Endothelial cell of umbilical vein (primary cell): Measurements from ENCODE around the gene MACROD2. TPM values are rescaled to one million over a fixed set of nuclear protein-coding genes. Genes with fewer than 3 reads are reported as not detected.

Experiments
- BruUV-seq: library from RNA; stranded (reverse); fragments of 400-500 nt; replicated peaks from 2 replicates; lab custom pipeline; 2021; lab: Mats Ljungman, UMichigan
- CTCF ChIA-PET: fragments of 300-600, 350-600 bp; sonication (Branson Sonifier 250); formaldehyde crosslinking; loops from one replicate; lab custom pipeline; 2021; ENCODE audit warnings: antibody characterized with exemption, inconsistent platforms; lab: Charles Lee
- POLR2A ChIA-PET: fragments of 300-600, 350-600 bp; sonication (Branson Sonifier 250); formaldehyde crosslinking; loops from one replicate; lab custom pipeline; 2021; ENCODE audit warnings: antibody characterized with exemption, inconsistent platforms; lab: Charles Lee
- DNase-seq: peaks from one replicate; pipeline ENCODE4 v3.0.0-alpha.2; 2011; ENCODE audit warnings: low read depth, low spot score
- FAIRE-seq: peaks from 2 replicates; lab custom pipeline; 2011; peaks lifted over from hg19 to GRCh38; lab: Jason Lieb, UNC
- H2AFZ ChIP-seq: 2 replicates; pipeline ENCODE4 v1.6.0; 2012; ENCODE audit warnings: low read depth, low read length, control low read depth, inconsistent platforms
- H3K27ac ChIP-seq: 2 replicates; pipeline ENCODE4 v1.5.1; 2011; ENCODE audit warnings: low read depth, mild to moderate bottlenecking, control low read depth, low read length, moderate library complexity; ENCODE audit not compliant: insufficient read depth
- H3K27me3 ChIP-seq, 2 experiments: 2 replicates each; pipeline versions ENCODE4 v1.6.0 to v1.6.1; 2011; ENCODE audit warnings: low read length in 2 of 2, mixed read lengths in 1 of 2; ENCODE audit not compliant: control insufficient read depth in 2 of 2, insufficient read depth in 2 of 2
- H3K36me3 ChIP-seq, 2 experiments: 2 replicates in 1 of 2; 3 replicates in 1 of 2; pipeline ENCODE4 v1.5.1; 2011; ENCODE audit warnings: low read length in 2 of 2, mild to moderate bottlenecking in 1 of 2, moderate library complexity in 1 of 2; ENCODE audit not compliant: control insufficient read depth in 2 of 2, insufficient read depth in 2 of 2; ENCODE audit errors: extremely low read depth in 1 of 2
- H3K4me1 ChIP-seq: 3 replicates; pipeline ENCODE4 v1.5.1; 2011; ENCODE audit warnings: mild to moderate bottlenecking, low read length; ENCODE audit not compliant: control insufficient read depth, insufficient read depth; ENCODE audit errors: extremely low read depth
- H3K4me2 ChIP-seq: 2 replicates; pipeline ENCODE4 v1.6.1; 2011; ENCODE audit warnings: low read length, control low read depth, mixed read lengths; ENCODE audit not compliant: insufficient read depth
- H3K4me3 ChIP-seq, 3 experiments: fragments of 200-600 bp in 1 of 3; sonication (generic), shearing (Covaris generic) in 1 of 3; replicated peaks in 1 of 3; 2 replicates each; pipeline ENCODE4 v1.5.1; 2011 to 2016; ENCODE audit warnings: control low read depth in 3 of 3, low read length in 3 of 3, mild to moderate bottlenecking in 2 of 3, inconsistent platforms in 1 of 3, low read depth in 1 of 3, moderate library complexity in 1 of 3; ENCODE audit not compliant: insufficient read depth in 1 of 3
- H3K79me2 ChIP-seq: 2 replicates; pipeline ENCODE4 v1.6.0; 2012; ENCODE audit warnings: low read length, inconsistent platforms; ENCODE audit not compliant: control insufficient read depth, insufficient read depth
- H3K9ac ChIP-seq: replicated peaks from 2 replicates; pipeline ENCODE3; 2011; ENCODE audit warnings: low read length, control low read depth; ENCODE audit not compliant: insufficient read depth; ENCODE audit errors: extremely low read depth
- H3K9me1 ChIP-seq: replicated peaks from 3 replicates; pipeline ENCODE4 v1.6.0; 2011; ENCODE audit warnings: mild to moderate bottlenecking, low read length; ENCODE audit not compliant: control insufficient read depth, insufficient read depth; ENCODE audit errors: extremely low read depth
- H3K9me3 ChIP-seq: replicated peaks from 2 replicates; pipeline ENCODE4 v1.5.1; 2012; ENCODE audit warnings: low read length, inconsistent platforms; ENCODE audit not compliant: control insufficient read depth, insufficient read depth
- H4K20me1 ChIP-seq: replicated peaks from 2 replicates; pipeline ENCODE3; 2011; ENCODE audit warnings: mild to moderate bottlenecking, low read length; ENCODE audit not compliant: control insufficient read depth, insufficient read depth; ENCODE audit errors: extremely low read depth
- EZH2 ChIP-seq: IDR thresholded peaks from 2 replicates; pipeline ENCODE4 v1.6.1; 2012; ENCODE audit warnings: borderline replicate concordance, low read depth, mild to moderate bottlenecking, moderate library complexity, low read length, inconsistent platforms; ENCODE audit not compliant: severe bottlenecking
- FOS ChIP-seq: IDR thresholded peaks from 2 replicates; pipeline ENCODE4 v1.6.1; 2011; ENCODE audit warnings: mild to moderate bottlenecking, low read length, moderate library complexity, borderline replicate concordance; ENCODE audit not compliant: insufficient read depth
- GATA2 ChIP-seq: IDR thresholded peaks from 2 replicates; pipeline ENCODE4 v1.7.0; 2011; ENCODE audit warnings: low read depth, mild to moderate bottlenecking, moderate library complexity, mixed read lengths, low read length; ENCODE audit not compliant: insufficient read length, insufficient read depth
- JUN ChIP-seq: IDR thresholded peaks from 2 replicates; pipeline ENCODE4 v1.6.1; 2011; ENCODE audit warnings: borderline replicate concordance, low read depth; ENCODE audit not compliant: insufficient read length, insufficient read depth
- MYC ChIP-seq: IDR thresholded peaks from one replicate; pipeline ENCODE4 v1.6.1; 2011; ENCODE audit warnings: mild to moderate bottlenecking, low read depth, low read length
- POLR2A ChIP-seq: IDR thresholded peaks from 2 replicates; pipeline ENCODE4 v1.6.1; 2012; ENCODE audit warnings: low read depth, mild to moderate bottlenecking, control low read depth, low read length
- POLR2AphosphoS5 ChIP-seq: IDR thresholded peaks from 2 replicates; pipeline ENCODE4 v1.6.1; 2012; ENCODE audit warnings: low read depth, mild to moderate bottlenecking, control low read depth, low read length, moderate library complexity; ENCODE audit not compliant: insufficient read depth
- dilution Hi-C: fragments of 300-500 bp; cut with MboI; formaldehyde crosslinking; loops from one replicate; pipeline ENCODE4 v1.15.0; 2019; ENCODE audit warnings: low sequenced_read_pairs; ENCODE audit not compliant: extremely low pct_ligation_motif_present
- intact Hi-C: fragments of 100-400 bp; cut with micrococcal nuclease; formaldehyde crosslinking; loops from one replicate; pipeline ENCODE4 v1.10.0; 2022
- polyA plus RNA-seq, 4 experiments: library from polyadenylated mRNA; depleted of rRNA in 3 of 4; stranded (reverse) in 3 of 4; unstranded in 1 of 4; fragments of >200 nt; gene quantifications; 2 replicates each; pipeline versions ENCODE4 v1.2.1 to v1.2.3, GENCODE V29; 2011 to 2012; ENCODE audit warnings: missing spikeins in 1 of 4
- total RNA-seq: library from RNA; stranded (reverse); gene quantifications from 2 replicates; pipeline ENCODE4 v1.2.3, GENCODE V29; 2021
- TF ChIP-seq, protein P1 (sequence below), 2 donors: IDR thresholded peaks; 1 replicate in 1 of 2; 2 replicates in 1 of 2; pipeline ENCODE4 v1.5.1; 2011; ENCODE audit warnings: low read length in 2 of 2, mild to moderate bottlenecking in 2 of 2, moderate library complexity in 2 of 2, control low read depth in 1 of 2, inconsistent platforms in 1 of 2, low read depth in 1 of 2; ENCODE audit not compliant: insufficient read depth in 1 of 2; ENCODE audit errors: extremely low read depth in 1 of 2
- TF ChIP-seq, protein P2 (sequence below): IDR thresholded peaks from 2 replicates; pipeline ENCODE4 v1.6.1; 2011; ENCODE audit not compliant: insufficient read depth, insufficient read length

MACROD2 gene
- total and polyA plus RNA-seq, 2 donors (not counting 3 experiments of a cell fraction or from before 2014, with no cell fraction given): 0.11 to 0.73 TPM

DNA sequence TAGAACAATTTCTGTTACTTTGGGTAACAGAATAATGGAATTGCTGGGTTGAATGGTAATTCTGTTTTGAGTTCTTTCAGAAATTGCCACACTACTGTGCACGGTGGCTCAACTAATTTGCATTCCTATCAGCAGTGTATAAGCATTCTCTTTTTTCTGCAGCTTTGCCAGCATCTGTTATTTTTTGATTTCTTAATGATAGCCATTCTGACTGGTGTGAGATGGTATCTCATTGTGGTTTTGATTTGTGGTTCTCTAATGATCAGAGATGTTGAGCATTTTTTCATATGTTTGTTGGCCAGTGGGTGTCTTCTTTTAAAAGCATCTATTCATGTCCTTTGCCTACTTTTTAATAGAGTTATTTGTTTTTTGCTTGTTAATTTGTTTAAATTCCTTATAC is 1731.1 kb downstream of the MACROD2 start:
- TF ChIP-seq POLR2A (no peak), JUN (no peak), EZH2 (no peak), FOS (no peak), MYC (no peak), POLR2AphosphoS5 (no peak), GATA2 (no peak)
- TF ChIP-seq, protein P1, sequence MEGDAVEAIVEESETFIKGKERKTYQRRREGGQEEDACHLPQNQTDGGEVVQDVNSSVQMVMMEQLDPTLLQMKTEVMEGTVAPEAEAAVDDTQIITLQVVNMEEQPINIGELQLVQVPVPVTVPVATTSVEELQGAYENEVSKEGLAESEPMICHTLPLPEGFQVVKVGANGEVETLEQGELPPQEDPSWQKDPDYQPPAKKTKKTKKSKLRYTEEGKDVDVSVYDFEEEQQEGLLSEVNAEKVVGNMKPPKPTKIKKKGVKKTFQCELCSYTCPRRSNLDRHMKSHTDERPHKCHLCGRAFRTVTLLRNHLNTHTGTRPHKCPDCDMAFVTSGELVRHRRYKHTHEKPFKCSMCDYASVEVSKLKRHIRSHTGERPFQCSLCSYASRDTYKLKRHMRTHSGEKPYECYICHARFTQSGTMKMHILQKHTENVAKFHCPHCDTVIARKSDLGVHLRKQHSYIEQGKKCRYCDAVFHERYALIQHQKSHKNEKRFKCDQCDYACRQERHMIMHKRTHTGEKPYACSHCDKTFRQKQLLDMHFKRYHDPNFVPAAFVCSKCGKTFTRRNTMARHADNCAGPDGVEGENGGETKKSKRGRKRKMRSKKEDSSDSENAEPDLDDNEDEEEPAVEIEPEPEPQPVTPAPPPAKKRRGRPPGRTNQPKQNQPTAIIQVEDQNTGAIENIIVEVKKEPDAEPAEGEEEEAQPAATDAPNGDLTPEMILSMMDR (IDR thresholded peaks at IDR 0.05; ENCODE audit: extremely low read depth in 1 of 2, insufficient read depth in 1 of 2, low read depth in 1 of 2, low read length in 2 of 2): no peak
- TF ChIP-seq, protein P2, sequence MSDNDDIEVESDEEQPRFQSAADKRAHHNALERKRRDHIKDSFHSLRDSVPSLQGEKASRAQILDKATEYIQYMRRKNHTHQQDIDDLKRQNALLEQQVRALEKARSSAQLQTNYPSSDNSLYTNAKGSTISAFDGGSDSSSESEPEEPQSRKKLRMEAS: no peak
- no peaks in the 10 kb centered on the region for H3K27me3 ChIP-seq
- no peak for DNase-seq
- H2AFZ ChIP-seq: no peak overlapping the region
- H3K27ac ChIP-seq: no peak overlapping the region
- H3K4me3 ChIP-seq: no peak overlapping the region
- no peaks in the 10 kb centered on the region for H3K9me3 ChIP-seq
- dilution Hi-C loops (no loop called here), intact Hi-C loops (no loop called here)
- ChIA-PET POLR2A (no interaction called here), CTCF (no interaction called here)
- no peaks in the 10 kb centered on the region for H3K79me2 ChIP-seq
- no peaks in the 10 kb centered on the region for H3K4me1 ChIP-seq
- no peak overlapping the region for H3K4me2 ChIP-seq
- FAIRE-seq: no peak
- no peaks in the 10 kb centered on the region for H3K36me3 ChIP-seq
- no peaks in the 10 kb centered on the region for H4K20me1 ChIP-seq
- BruUV-seq: no TSS peak
- H3K9ac ChIP-seq: no peak overlapping the region
- no peaks in the 10 kb centered on the region for H3K9me1 ChIP-seq
